K562 (cell line): Measurements from ENCODE around the gene EOGT. TPM values are rescaled to one million over a fixed set of nuclear protein-coding genes. Genes with fewer than 3 reads are reported as not detected.

Experiments
- ATF3 ChIP-seq, 2 experiments: fragments of 450-650 bp in 1 of 2; sonication (generic) in 1 of 2; formaldehyde crosslinking in 1 of 2; IDR thresholded peaks in 1 of 2; conservative IDR thresholded peaks in 1 of 2; 2 replicates each; pipeline versions ENCODE4 v1.6.1 to v1.8.1; 2016 to 2023; ENCODE audit warnings: mild to moderate bottlenecking in 2 of 2, moderate library complexity in 2 of 2, inconsistent platforms in 1 of 2, missing genetic modification reagents in 1 of 2
- CBX3 ChIP-seq, 2 experiments: IDR thresholded peaks; 1 replicate in 1 of 2; 2 replicates in 1 of 2; pipeline ENCODE4 v1.6.1; 2012; ENCODE audit warnings: inconsistent platforms in 2 of 2, low read length in 2 of 2, borderline replicate concordance in 1 of 2, control low read depth in 1 of 2
- CREB5 ChIP-seq: fragments of 250-450 bp; sonication (Bioruptor Pico); IDR thresholded peaks from 2 replicates; pipeline ENCODE4 v1.5.0; 2020; ENCODE audit warnings: mild to moderate bottlenecking
- ETV5 ChIP-seq: sonication (generic); formaldehyde crosslinking; IDR thresholded peaks from 2 replicates; pipeline ENCODE4 v1.4.0; 2020; ENCODE audit warnings: low read depth, mild to moderate bottlenecking, missing genetic modification reagents
- GMEB1 ChIP-seq: fragments of 250-450 bp; sonication (Bioruptor Pico); IDR thresholded peaks from 2 replicates; pipeline ENCODE4 v1.4.0; 2020; ENCODE audit warnings: mild to moderate bottlenecking
- MTA1 ChIP-seq: fragments of 450-650 bp; IDR thresholded peaks from 2 replicates; pipeline ENCODE4 v1.6.1; 2017; ENCODE audit warnings: borderline replicate concordance
- NR2C2 ChIP-seq, 2 experiments: fragments of 200-800 bp in 1 of 2; sonication (Bioruptor generic) in 1 of 2; sonication (generic) in 1 of 2; formaldehyde crosslinking in 1 of 2; IDR thresholded peaks; 2 replicates each; pipeline versions ENCODE4 v1.6.1 to v1.8.0; 2016 to 2022; ENCODE audit warnings: mild to moderate bottlenecking in 1 of 2, missing compliant biosample characterization in 1 of 2, missing genetic modification characterization in 1 of 2, missing genetic modification reagents in 1 of 2
- NRF1 ChIP-seq, 2 experiments: fragments of 450-650 bp; IDR thresholded peaks in 1 of 2; conservative IDR thresholded peaks in 1 of 2; 2 replicates each; pipeline ENCODE4 v1.6.1; 2014; ENCODE audit warnings: mild to moderate bottlenecking in 2 of 2
- ZBTB11 ChIP-seq, 3 experiments: fragments of 200-800 bp in 1 of 3; fragments of 250-450 bp in 1 of 3; fragments of 450-650 bp in 1 of 3; sonication (Bioruptor Pico) in 1 of 3; sonication (Bioruptor generic) in 1 of 3; formaldehyde crosslinking in 1 of 3; IDR thresholded peaks; 2 replicates each; pipeline versions ENCODE4 v1.6.1 to v1.8.0; 2016 to 2022; ENCODE audit warnings: mild to moderate bottlenecking in 2 of 3, missing genetic modification characterization in 2 of 3, missing compliant biosample characterization in 1 of 3, moderate library complexity in 1 of 3
- ZFP30 ChIP-seq: fragments of 250-450 bp; sonication (Bioruptor Pico); IDR thresholded peaks from 2 replicates; pipeline ENCODE4 v1.8.0; 2022; ENCODE audit warnings: moderate library complexity, mild to moderate bottlenecking, inconsistent platforms, borderline replicate concordance
- ZNF395 ChIP-seq: fragments of 200-800 bp; sonication (Bioruptor generic); IDR thresholded peaks from 2 replicates; pipeline ENCODE4 v1.6.1; 2017; ENCODE audit warnings: missing genetic modification characterization, missing compliant biosample characterization
- polyA plus RNA-seq, 8 experiments: library from polyadenylated mRNA; depleted of rRNA in 4 of 8; stranded (reverse) in 5 of 8; unstranded in 3 of 8; fragments of >200 nt; fragmentation: Nextera tagmentation in 2 of 8; fragmentation: Illumina TruSeq in 1 of 8; extraction: Ambion mirVana in 2 of 8; extraction: Trizol in 1 of 8; gene quantifications; 2 replicates each; pipeline versions ENCODE4 v1.2.1 to v1.2.3, GENCODE V29; 2011 to 2014; ENCODE audit warnings: inconsistent platforms in 1 of 8, missing spikeins in 1 of 8
- total RNA-seq, 7 experiments: library from RNA; depleted of rRNA in 6 of 7; stranded (reverse); fragments of >200 nt in 6 of 7; fragmentation: Illumina TruSeq in 2 of 7; extraction: Trizol in 2 of 7; gene quantifications; 2 replicates each; pipeline versions ENCODE4 v1.2.1 to v1.2.3, GENCODE V29; 2011 to 2021; ENCODE audit warnings: low replicate concordance in 1 of 7
- TF ChIP-seq, protein P1 (sequence below), 2 experiments: fragments of 150-350 bp in 1 of 2; IDR thresholded peaks; 2 replicates each; pipeline ENCODE4 v1.6.1; 2012 to 2016; ENCODE audit warnings: low read depth in 2 of 2, low read length in 2 of 2, mild to moderate bottlenecking in 1 of 2, moderate library complexity in 1 of 2

Gene EOGT
- total and polyA plus RNA-seq, 9 of the 15 experiments (the other 6 are each of a cell fraction or from before 2014, with no cell fraction given) = 3.6 to 17.9 (median 7.4) TPM

GRCh38 chr3:69052472-69052898 lies 39.0 kb upstream of the EOGT start (continued):
- TF ChIP-seq, protein P1, sequence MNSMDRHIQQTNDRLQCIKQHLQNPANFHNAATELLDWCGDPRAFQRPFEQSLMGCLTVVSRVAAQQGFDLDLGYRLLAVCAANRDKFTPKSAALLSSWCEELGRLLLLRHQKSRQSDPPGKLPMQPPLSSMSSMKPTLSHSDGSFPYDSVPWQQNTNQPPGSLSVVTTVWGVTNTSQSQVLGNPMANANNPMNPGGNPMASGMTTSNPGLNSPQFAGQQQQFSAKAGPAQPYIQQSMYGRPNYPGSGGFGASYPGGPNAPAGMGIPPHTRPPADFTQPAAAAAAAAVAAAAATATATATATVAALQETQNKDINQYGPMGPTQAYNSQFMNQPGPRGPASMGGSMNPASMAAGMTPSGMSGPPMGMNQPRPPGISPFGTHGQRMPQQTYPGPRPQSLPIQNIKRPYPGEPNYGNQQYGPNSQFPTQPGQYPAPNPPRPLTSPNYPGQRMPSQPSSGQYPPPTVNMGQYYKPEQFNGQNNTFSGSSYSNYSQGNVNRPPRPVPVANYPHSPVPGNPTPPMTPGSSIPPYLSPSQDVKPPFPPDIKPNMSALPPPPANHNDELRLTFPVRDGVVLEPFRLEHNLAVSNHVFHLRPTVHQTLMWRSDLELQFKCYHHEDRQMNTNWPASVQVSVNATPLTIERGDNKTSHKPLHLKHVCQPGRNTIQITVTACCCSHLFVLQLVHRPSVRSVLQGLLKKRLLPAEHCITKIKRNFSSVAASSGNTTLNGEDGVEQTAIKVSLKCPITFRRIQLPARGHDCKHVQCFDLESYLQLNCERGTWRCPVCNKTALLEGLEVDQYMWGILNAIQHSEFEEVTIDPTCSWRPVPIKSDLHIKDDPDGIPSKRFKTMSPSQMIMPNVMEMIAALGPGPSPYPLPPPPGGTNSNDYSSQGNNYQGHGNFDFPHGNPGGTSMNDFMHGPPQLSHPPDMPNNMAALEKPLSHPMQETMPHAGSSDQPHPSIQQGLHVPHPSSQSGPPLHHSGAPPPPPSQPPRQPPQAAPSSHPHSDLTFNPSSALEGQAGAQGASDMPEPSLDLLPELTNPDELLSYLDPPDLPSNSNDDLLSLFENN (IDR thresholded peaks at IDR 0.05; ENCODE audit: low read depth in 2 of 2, low read length in 2 of 2) = no peak
- peak in 1 of 3 experiments; percentile 1; a peak in 1 of 6 replicates for TF ChIP-seq ZBTB11 (CRISPR knock-in tag; IDR thresholded peaks at IDR 0.05)
- TF ChIP-seq ZNF395 (CRISPR knock-in tag) = no peak
- TF ChIP-seq CREB5 (CRISPR knock-in tag) = no peak
- no peak for TF ChIP-seq MTA1
- no peak for TF ChIP-seq ZFP30
- TF ChIP-seq GMEB1 (CRISPR knock-in tag) = no peak
- no peak for TF ChIP-seq ATF3 (IDR thresholded peaks at IDR 0.05)
- no peak for TF ChIP-seq ATF3 (CRISPR knock-in tag; conservative IDR thresholded peaks at IDR 0.05)
- 0 out of 2 replicates have a peak, but pooled peaks have one; percentile 3 for TF ChIP-seq ETV5
- TF ChIP-seq NRF1 (conservative IDR thresholded peaks at IDR 0.05 in 1 of 2, IDR thresholded peaks at IDR 0.05 in 1 of 2) = no peak
- no peak for TF ChIP-seq NR2C2 (CRISPR knock-in tag; IDR thresholded peaks at IDR 0.05)
- TF ChIP-seq NR2C2 (tag; IDR thresholded peaks at IDR 0.05) = peak; percentile 46; the same call in 1 of the 2 replicates
- no peak for TF ChIP-seq CBX3 (IDR thresholded peaks at IDR 0.05; ENCODE audit: borderline replicate concordance in 1 of 2, low read length in 2 of 2)
